H1 (cell line): ENCODE measurements around the gene HOXA6. TPM values are rescaled to one million over a fixed set of nuclear protein-coding genes. Genes with fewer than 3 reads are reported as not detected.

Source experiments
- CTCF ChIA-PET: fragments of 300-600 bp; sonication (Branson Sonifier 250); formaldehyde crosslinking; loops from one replicate; lab custom pipeline; 2021; ENCODE audit not compliant: partially characterized antibody; lab: Charles Lee
- POLR2A ChIA-PET: fragments of 300-600 bp; sonication (Branson Sonifier 250); formaldehyde crosslinking; loops from one replicate; lab custom pipeline; 2021; ENCODE audit warnings: inconsistent platforms; ENCODE audit not compliant: partially characterized antibody; lab: Charles Lee
- DNase-seq, 2 experiments: peaks; one replicate each; pipeline versions ENCODE4 v3.0.0 to v3.0.0-alpha.2; 2010 to 2022; ENCODE audit warnings: low spot score in 2 of 2, low read depth in 1 of 2, mixed read lengths in 1 of 2
- FAIRE-seq: peaks from 2 replicates; lab custom pipeline; 2011; peaks lifted over from hg19 to GRCh38; lab: Jason Lieb, UNC
- H2AFZ ChIP-seq: 2 replicates; pipeline ENCODE4 v1.8.1; 2012; ENCODE audit warnings: low read length, inconsistent platforms
- H2AK5ac ChIP-seq: 2 replicates; pipeline ENCODE4 v1.6.1; 2013; ENCODE audit warnings: low read depth, low read length
- H2BK120ac ChIP-seq: replicated peaks from 2 replicates; pipeline ENCODE3; 2013; ENCODE audit warnings: low read depth, low read length, inconsistent platforms
- H2BK12ac ChIP-seq: 2 replicates; pipeline ENCODE4 v1.6.1; 2013; ENCODE audit warnings: low read depth, low read length
- H2BK15ac ChIP-seq: 2 replicates; pipeline ENCODE4 v1.6.1; 2013; ENCODE audit warnings: low read length
- H2BK20ac ChIP-seq: 2 replicates; pipeline ENCODE4 v1.6.1; 2013; ENCODE audit warnings: low read length
- H2BK5ac ChIP-seq: 2 replicates; pipeline ENCODE4 v1.6.1; 2013; ENCODE audit warnings: low read depth, low read length
- H3K14ac ChIP-seq: 2 replicates; pipeline ENCODE4 v1.6.1; 2013; ENCODE audit warnings: inconsistent platforms; ENCODE audit not compliant: insufficient read length
- H3K18ac ChIP-seq: 2 replicates; pipeline ENCODE4 v1.6.1; 2013; ENCODE audit warnings: low read length; ENCODE audit errors: extremely low read depth
- H3K23ac ChIP-seq: 2 replicates; pipeline ENCODE4 v1.6.1; 2013; ENCODE audit warnings: inconsistent platforms; ENCODE audit not compliant: insufficient read length
- H3K23me2 ChIP-seq: 2 replicates; pipeline ENCODE4 v1.6.1; 2013; ENCODE audit warnings: low read depth, low read length
- H3K27ac ChIP-seq: 2 replicates; pipeline ENCODE4 v1.6.1; 2011; ENCODE audit warnings: low read depth, low read length, inconsistent platforms
- H3K27me3 ChIP-seq, 4 experiments: replicated peaks in 1 of 4; 1 replicate in 1 of 4; 2 replicates in 3 of 4; pipeline versions ENCODE4 v1.6.1 to v1.8.1; 2011 to 2013; ENCODE audit warnings: low read length in 3 of 4, mild to moderate bottlenecking in 3 of 4, inconsistent platforms in 2 of 4, mixed read lengths in 2 of 4, moderate library complexity in 1 of 4; ENCODE audit not compliant: control insufficient read depth in 3 of 4, insufficient read depth in 3 of 4; ENCODE audit errors: extremely low read depth in 1 of 4
- H3K36me3 ChIP-seq, 4 experiments: 2 replicates each; pipeline versions ENCODE4 v1.6.1 to v1.8.1; 2011 to 2013; ENCODE audit warnings: mild to moderate bottlenecking in 4 of 4, low read length in 3 of 4, moderate library complexity in 2 of 4, control low read depth in 1 of 4, inconsistent platforms in 1 of 4; ENCODE audit not compliant: insufficient read depth in 4 of 4, control insufficient read depth in 2 of 4
- H3K4ac ChIP-seq: replicated peaks from 2 replicates; pipeline ENCODE3; 2013; ENCODE audit warnings: low read length, low read depth, mixed read lengths, inconsistent platforms; ENCODE audit not compliant: insufficient read length
- H3K4me1 ChIP-seq, 4 experiments: replicated peaks in 1 of 4; 1 replicate in 1 of 4; 2 replicates in 3 of 4; pipeline versions ENCODE4 v1.6.1 to v1.8.1; 2011 to 2013; ENCODE audit warnings: low read length in 3 of 4, inconsistent platforms in 2 of 4, mixed read lengths in 1 of 4; ENCODE audit not compliant: insufficient read depth in 4 of 4, control insufficient read depth in 3 of 4
- H3K4me2 ChIP-seq, 2 experiments: 2 replicates each; pipeline versions ENCODE4 v1.6.1 to v1.8.1; 2011 to 2013; ENCODE audit warnings: low read depth in 2 of 2, low read length in 2 of 2, control low read depth in 1 of 2, inconsistent platforms in 1 of 2, mild to moderate bottlenecking in 1 of 2; ENCODE audit not compliant: insufficient read depth in 1 of 2
- H3K4me3 ChIP-seq, 4 experiments: fragments of 200-600, 300-600 bp in 1 of 4; sonication (generic), shearing (Covaris generic), sonication (Bioruptor Twin) in 1 of 4; 2 replicates each; pipeline versions ENCODE4 v1.5.1 to v1.8.1; 2011 to 2016; ENCODE audit warnings: low read length in 4 of 4, low read depth in 3 of 4, control low read depth in 2 of 4, inconsistent platforms in 2 of 4, mild to moderate bottlenecking in 2 of 4, mixed read lengths in 1 of 4, moderate library complexity in 1 of 4; ENCODE audit not compliant: insufficient read depth in 2 of 4; ENCODE audit errors: extremely low read depth in 1 of 4
- H3K56ac ChIP-seq: replicated peaks from 2 replicates; pipeline ENCODE3; 2013; ENCODE audit warnings: low read depth, mild to moderate bottlenecking, mixed read lengths, low read length, inconsistent platforms; ENCODE audit not compliant: insufficient read length
- H3K79me1 ChIP-seq: 2 replicates; pipeline ENCODE4 v1.6.1; 2013; ENCODE audit warnings: low read depth, low read length, control low read depth
- H3K79me2 ChIP-seq, 2 experiments: 2 replicates each; pipeline versions ENCODE4 v1.6.1 to v1.8.1; 2012 to 2013; ENCODE audit warnings: low read length in 2 of 2, mild to moderate bottlenecking in 2 of 2, inconsistent platforms in 1 of 2; ENCODE audit not compliant: insufficient read depth in 2 of 2, control insufficient read depth in 1 of 2
- H3K9ac ChIP-seq, 4 experiments: replicated peaks in 1 of 4; 1 replicate in 1 of 4; 2 replicates in 3 of 4; pipeline versions ENCODE4 v1.6.1 to v1.8.1; 2011 to 2013; ENCODE audit warnings: low read depth in 3 of 4, low read length in 3 of 4, control low read depth in 2 of 4, mild to moderate bottlenecking in 2 of 4, moderate library complexity in 2 of 4, inconsistent platforms in 1 of 4; ENCODE audit errors: extremely low read depth in 1 of 4
- H3K9me3 ChIP-seq, 2 experiments: 2 replicates each; pipeline versions ENCODE4 v1.6.1 to v1.8.1; 2012 to 2013; ENCODE audit warnings: mild to moderate bottlenecking in 2 of 2, moderate library complexity in 2 of 2, control low read depth in 1 of 2, inconsistent platforms in 1 of 2, low read depth in 1 of 2, low read length in 1 of 2, mixed read lengths in 1 of 2; ENCODE audit not compliant: insufficient read depth in 2 of 2
- H4K20me1 ChIP-seq, 2 experiments: replicated peaks in 1 of 2; 2 replicates each; pipeline versions ENCODE3 to v1.8.1; 2011 to 2013; ENCODE audit warnings: inconsistent platforms in 2 of 2, low read length in 2 of 2, mild to moderate bottlenecking in 1 of 2; ENCODE audit not compliant: insufficient read depth in 2 of 2, control insufficient read depth in 1 of 2
- H4K5ac ChIP-seq: 2 replicates; pipeline ENCODE4 v1.6.1; 2013; ENCODE audit warnings: low read length, low read depth, mixed read lengths, inconsistent platforms; ENCODE audit not compliant: insufficient read length
- H4K8ac ChIP-seq: 2 replicates; pipeline ENCODE4 v1.8.0; 2013; ENCODE audit warnings: mild to moderate bottlenecking, moderate library complexity, low read length, inconsistent platforms; ENCODE audit not compliant: insufficient read depth; ENCODE audit errors: extremely low read depth
- H4K91ac ChIP-seq: replicated peaks from 2 replicates; pipeline ENCODE3; 2013; ENCODE audit warnings: low read length, mixed read lengths, inconsistent platforms; ENCODE audit not compliant: insufficient read length
- BCL11A ChIP-seq, 2 experiments: IDR thresholded peaks; one replicate each; pipeline ENCODE4 v1.6.1; 2011; ENCODE audit warnings: low read depth in 2 of 2, low read length in 2 of 2, mild to moderate bottlenecking in 2 of 2
- CTBP2 ChIP-seq: IDR thresholded peaks from 2 replicates; pipeline ENCODE4 v1.7.0; 2011; ENCODE audit warnings: borderline replicate concordance, mild to moderate bottlenecking, moderate library complexity, mixed read lengths, low read length; ENCODE audit not compliant: insufficient read depth, insufficient read length
- HDAC2 ChIP-seq, 2 experiments: fragments of 300-600 bp in 1 of 2; sonication (generic) in 1 of 2; IDR thresholded peaks; 2 replicates each; pipeline ENCODE4 v1.6.1; 2011 to 2012; ENCODE audit warnings: low read depth in 2 of 2, low read length in 2 of 2, mild to moderate bottlenecking in 2 of 2, moderate library complexity in 2 of 2, borderline replicate concordance in 1 of 2, inconsistent platforms in 1 of 2
- NANOG ChIP-seq: IDR thresholded peaks from 2 replicates; pipeline ENCODE4 v1.6.1; 2011; ENCODE audit warnings: low read length, low read depth, mild to moderate bottlenecking, inconsistent platforms; ENCODE audit not compliant: insufficient read depth, poor library complexity, severe bottlenecking
- RAD21 ChIP-seq, 2 experiments: IDR thresholded peaks in 1 of 2; conservative IDR thresholded peaks in 1 of 2; 2 replicates each; pipeline ENCODE4 v1.6.1; 2011; ENCODE audit warnings: low read depth in 2 of 2, low read length in 2 of 2, improper control_type of control experiment in 1 of 2, inconsistent platforms in 1 of 2, mild to moderate bottlenecking in 1 of 2, moderate library complexity in 1 of 2
- SAP30 ChIP-seq: fragments of 300-600 bp; sonication (generic); IDR thresholded peaks from 2 replicates; pipeline ENCODE4 v1.7.1; 2012; ENCODE audit warnings: low read length, moderate library complexity, mild to moderate bottlenecking, inconsistent platforms; ENCODE audit not compliant: insufficient read depth, insufficient replicate concordance
- SP1 ChIP-seq: IDR thresholded peaks from 2 replicates; pipeline ENCODE4 v1.6.1; 2011; ENCODE audit warnings: low read depth, low read length
- TCF12 ChIP-seq: IDR thresholded peaks from 2 replicates; pipeline ENCODE4 v1.6.1; 2011; ENCODE audit warnings: low read depth, mild to moderate bottlenecking, low read length
- WGBS, 2 experiments: shearing (Covaris generic) in 1 of 2; methylation state at CpG; one replicate each; pipeline versions ENCODE4 v1.1.6 to v1.1.7; 2013 to 2015; ENCODE audit warnings: low lambda C conversion rate in 2 of 2, mixed read lengths in 2 of 2, inconsistent platforms in 1 of 2, low coverage in 1 of 2, missing lambda C conversion rate in 1 of 2; ENCODE audit not compliant: insufficient replicate concordance in 2 of 2, insufficient coverage in 1 of 2, insufficient read length in 1 of 2; ENCODE audit errors: extremely low coverage in 1 of 2, missing lambda C conversion rate in 1 of 2; 5-methylcytosine and 5-hydroxymethylcytosine counted together
- polyA plus RNA-seq, 7 experiments: library from polyadenylated mRNA; depleted of rRNA in 3 of 7; stranded (reverse) in 5 of 7; unstranded in 2 of 7; fragments of >200 nt in 5 of 7; fragments of 200-250 nt in 2 of 7; gene quantifications; 1 replicate in 5 of 7; 2 replicates in 1 of 7; 4 replicates in 1 of 7; pipeline versions ENCODE4 v1.2.1 to v1.2.3, GENCODE V29; 2011 to 2013; ENCODE audit warnings: missing spikeins in 2 of 7, mixed read lengths in 2 of 7
- total RNA-seq: library from RNA; stranded (reverse); fragmentation: NEBNext Ultra II Directional; extraction: Animal tissue kit (Norgen Biotek cat#: 25700); gene quantifications from 2 replicates; pipeline ENCODE4 v1.2.1, GENCODE V29; 2021
- TF ChIP-seq, protein P1 (sequence below): IDR thresholded peaks from 2 replicates; pipeline ENCODE4 v1.6.1; 2012; ENCODE audit warnings: low read length, inconsistent platforms

HOXA6 gene
- total and polyA plus RNA-seq, 2 of the 8 experiments (the other 6 are each of a cell fraction or from before 2014, with no cell fraction given), result not detected

DNA sequence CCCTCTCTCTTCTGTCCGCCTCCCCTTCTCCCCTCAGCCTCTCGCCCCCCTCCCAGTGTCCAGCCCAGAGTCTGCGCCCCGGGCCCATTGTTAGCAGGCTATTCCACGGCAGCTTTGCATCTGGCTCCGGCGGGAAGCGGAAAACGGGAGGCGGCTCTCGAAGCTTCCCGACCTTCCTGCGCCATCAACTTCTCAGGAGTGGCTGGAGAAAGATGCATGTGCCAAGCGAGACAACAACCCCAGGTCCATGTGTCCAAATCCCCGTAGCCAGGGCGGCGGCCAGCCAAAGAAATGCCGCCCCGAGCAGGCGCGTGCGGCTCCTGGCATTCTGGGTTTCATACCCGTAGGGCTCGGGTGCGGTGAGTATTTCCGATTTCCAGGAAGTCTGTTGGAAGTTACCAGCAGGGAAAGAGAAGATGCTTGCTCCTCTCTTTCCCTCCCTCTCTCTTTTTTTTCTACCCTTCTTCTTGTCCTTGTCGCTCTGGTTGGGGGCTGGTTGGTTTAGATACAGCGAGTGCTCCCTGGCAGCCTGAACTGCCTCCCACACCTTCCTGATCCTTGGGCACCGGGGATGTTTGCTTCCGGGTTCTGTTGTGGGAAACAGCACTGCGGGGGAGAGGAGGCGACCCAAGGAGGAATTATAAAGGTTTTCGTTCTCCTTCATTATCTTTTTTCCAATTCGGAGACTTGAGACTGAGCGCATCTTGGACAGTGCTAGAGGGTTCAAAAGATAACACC lies 43.9 kb downstream of the HOXA6 start:
- Histone ChIP-seq H2BK15ac (no peak overlapping the region), H2BK5ac (no peak overlapping the region), H3K4me3 (no peak overlapping the region), H3K56ac (no peak overlapping the region), H3K23ac (no peak overlapping the region), H3K4me1 (peaks cover 0 to 14% (median 10%) of the 10 kb centered on the region in 4 experiments; a peak in 6 of 7 replicates), H3K27ac (no peak overlapping the region), H2BK20ac (no peak overlapping the region), H4K8ac (no peak overlapping the region; the same call in 1 of the 2 replicates), H3K4me2 (no peak overlapping the region), H3K79me2 (no peaks in the 10 kb centered on the region), H2BK120ac (no peak overlapping the region), H2BK12ac (no peak overlapping the region), H3K18ac (no peak overlapping the region), H4K5ac (no peak overlapping the region), H3K9me3 (no peaks in the 10 kb centered on the region), H3K9ac (no peak overlapping the region), H4K91ac (no peak overlapping the region), H3K4ac (no peak overlapping the region), H2AK5ac (0 out of 2 replicates have a peak overlapping the region, but pooled peaks have one; percentile 53), H3K23me2 (0 out of 2 replicates have a peak, but pooled peaks cover 1% of the 10 kb centered on the region), H3K14ac (no peak overlapping the region), H3K27me3 (peaks cover 94 to 100% (median 97%) of the 10 kb centered on the region in 4 experiments), H3K36me3 (peaks cover 0 to 11% (median 0%) of the 10 kb centered on the region in 4 experiments; a peak in 1 of 8 replicates), H4K20me1 (peaks cover 13 to 33% of the 10 kb centered on the region in 2 experiments), H2AFZ (no peak overlapping the region), H3K79me1 (no peaks in the 10 kb centered on the region)
- WGBS, 2 experiments, result 12% methylated on average over 35 of the region's 35 CpGs; no CpG with 5 or more reads in 1 of the 2 experiments
- ChIA-PET CTCF (no interaction called here), POLR2A (no interaction called here)
- FAIRE-seq, result no peak
- DNase-seq, result no peak
- no peak for TF ChIP-seq TCF12
- no peak for TF ChIP-seq HDAC2 (IDR thresholded peaks at IDR 0.05; ENCODE audit: borderline replicate concordance in 1 of 2, low read depth in 2 of 2, low read length in 2 of 2)
- no peak for TF ChIP-seq SAP30
- TF ChIP-seq NANOG, result no peak
- TF ChIP-seq BCL11A (IDR thresholded peaks at IDR 0.05; ENCODE audit: low read depth in 2 of 2, low read length in 2 of 2), result no peak
- TF ChIP-seq CTBP2, result peak; percentile 41
- no peak for TF ChIP-seq RAD21 (IDR thresholded peaks at IDR 0.05 in 1 of 2, conservative IDR thresholded peaks at IDR 0.05 in 1 of 2; ENCODE audit: low read depth in 2 of 2, low read length in 2 of 2)
- TF ChIP-seq, protein P1, sequence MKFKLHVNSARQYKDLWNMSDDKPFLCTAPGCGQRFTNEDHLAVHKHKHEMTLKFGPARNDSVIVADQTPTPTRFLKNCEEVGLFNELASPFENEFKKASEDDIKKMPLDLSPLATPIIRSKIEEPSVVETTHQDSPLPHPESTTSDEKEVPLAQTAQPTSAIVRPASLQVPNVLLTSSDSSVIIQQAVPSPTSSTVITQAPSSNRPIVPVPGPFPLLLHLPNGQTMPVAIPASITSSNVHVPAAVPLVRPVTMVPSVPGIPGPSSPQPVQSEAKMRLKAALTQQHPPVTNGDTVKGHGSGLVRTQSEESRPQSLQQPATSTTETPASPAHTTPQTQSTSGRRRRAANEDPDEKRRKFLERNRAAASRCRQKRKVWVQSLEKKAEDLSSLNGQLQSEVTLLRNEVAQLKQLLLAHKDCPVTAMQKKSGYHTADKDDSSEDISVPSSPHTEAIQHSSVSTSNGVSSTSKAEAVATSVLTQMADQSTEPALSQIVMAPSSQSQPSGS, result no peak
- no peak for TF ChIP-seq SP1
